Thoracic aorta (tissue), 2 donors: Measurements from ENCODE around the gene TNRC6B. TPM values are rescaled to one million over a fixed set of nuclear protein-coding genes. Genes with fewer than 3 reads are reported as not detected.

Source experiments
- ATAC-seq: fragments of 150-250 bp; one replicate; pipeline ENCODE4 v1.8.0; 2017; ENCODE audit warnings: low read depth; ENCODE audit not compliant: insufficient number of reproducible peaks, low FRiP score
- DNase-seq: peaks from one replicate; pipeline ENCODE4 v3.0.0-alpha.2; 2020; ENCODE audit warnings: low spot score
- H3K27ac ChIP-seq, 2 donors: fragments of 200-600 bp; sonication (generic); 1 replicate in 1 of 2; 2 replicates in 1 of 2; pipeline ENCODE4 v1.5.1; 2016; ENCODE audit warnings: mild to moderate bottlenecking in 2 of 2, moderate library complexity in 2 of 2
- H3K27me3 ChIP-seq: fragments of 200-600 bp; sonication (generic); replicated peaks from 2 replicates; pipeline ENCODE4 v1.6.0; 2016; ENCODE audit warnings: mild to moderate bottlenecking; ENCODE audit not compliant: insufficient read depth
- H3K36me3 ChIP-seq: fragments of 200-600 bp; sonication (generic); one replicate; pipeline ENCODE4 v1.5.1; 2016
- H3K4me1 ChIP-seq, 2 donors: fragments of 200-600 bp; sonication (generic); 1 replicate in 1 of 2; 2 replicates in 1 of 2; pipeline versions ENCODE4 v1.5.1 to v1.6.0; 2016; ENCODE audit warnings: low read depth in 2 of 2, mild to moderate bottlenecking in 1 of 2; ENCODE audit not compliant: control insufficient read depth in 1 of 2
- H3K4me3 ChIP-seq: fragments of 200-600 bp; sonication (generic); 2 replicates; pipeline ENCODE4 v1.5.1; 2016; ENCODE audit warnings: mild to moderate bottlenecking
- H3K9me3 ChIP-seq: fragments of 200-600 bp; sonication (generic); 2 replicates; pipeline ENCODE4 v1.5.1; 2016
- CTCF ChIP-seq: fragments of 200-600 bp; sonication (generic); IDR thresholded peaks from one replicate; pipeline ENCODE4 v1.5.1; 2019; ENCODE audit warnings: antibody characterized with exemption
- total RNA-seq, 2 donors: library from RNA; depleted of rRNA; stranded (reverse); fragments of >200 nt; gene quantifications; one replicate each; pipeline versions ENCODE4 v1.1.0 to v1.2.3, GENCODE V29; 2016

Gene TNRC6B
- total RNA-seq: 10 to 100 TPM; 58.5 to 98.0 TPM

GRCh38 chr22:40177738-40178416 is at the start of gene TNRC6B:
TSS of gene TNRC6B (plus strand) at chr22:40177925. CDS start at chr22:40178136, 211 bp downstream.
- peaks cover 47 to 54% of the 10 kb centered on the region in 2 donors for H3K4me1 ChIP-seq

GRCh38 chr22:40128989-40129388 is 48.7 kb upstream of the TNRC6B start:
- no peaks in the 10 kb centered on the region for H3K9me3 ChIP-seq
- TF ChIP-seq CTCF: no peak
- H3K4me1 ChIP-seq: peaks cover 5 to 11% of the 10 kb centered on the region in 2 donors
- no peaks in the 10 kb centered on the region for H3K27me3 ChIP-seq
- no peak overlapping the region for H3K27ac ChIP-seq
- no peak overlapping the region for H3K4me3 ChIP-seq
- DNase-seq (no peak), ATAC-seq (no peak)
- H3K36me3 ChIP-seq: peaks cover 8% of the 10 kb centered on the region

More at GRCh38 chr22:40177738-40178416, at the start of gene TNRC6B:
- DNase-seq (peak; percentile 67), ATAC-seq (peak; percentile 98)
- H3K36me3 ChIP-seq: no peaks in the 10 kb centered on the region
- no peak for TF ChIP-seq CTCF
- no peaks in the 10 kb centered on the region for H3K9me3 ChIP-seq
- H3K27ac ChIP-seq: peak within 1 kb of the TSS; percentile 63 to 79
- H3K4me3 ChIP-seq: peak within 1 kb of the TSS; percentile 79
- H3K27me3 ChIP-seq: no peaks in the 10 kb centered on the region

- DNase-seq: no peak
- Histone ChIP-seq H3K4me3 (no peak overlapping the region), H3K9me3 (no peaks in the 10 kb centered on the region), H3K27me3 (no peaks in the 10 kb centered on the region), H3K36me3 (no peaks in the 10 kb centered on the region), H3K27ac (no peak overlapping the region), H3K4me1 (no peaks in the 10 kb centered on the region)
- no peak for ATAC-seq
- no peak for TF ChIP-seq CTCF
Observed at GRCh38 chr22:40137132-40137531, 40.6 kb upstream of the TNRC6B start.

- ATAC-seq: no peak
- no peaks in the 10 kb centered on the region for H3K27me3 ChIP-seq
- no peak overlapping the region for H3K4me3 ChIP-seq
- DNase-seq: no peak
- H3K9me3 ChIP-seq: no peaks in the 10 kb centered on the region
- no peak overlapping the region for H3K27ac ChIP-seq
- no peaks in the 10 kb centered on the region for H3K36me3 ChIP-seq
- TF ChIP-seq CTCF: no peak
- no peaks in the 10 kb centered on the region for H3K4me1 ChIP-seq
Observed at GRCh38 chr22:40138866-40139265, 38.9 kb upstream of the TNRC6B start.

- ATAC-seq (no peak), DNase-seq (no peak)
- H3K4me3 ChIP-seq: no peak overlapping the region
Observed at GRCh38 chr22:40147388-40148176, 30.1 kb upstream of the TNRC6B start.

More at GRCh38 chr22:40147388-40148176, 30.1 kb upstream of the TNRC6B start:
- Histone ChIP-seq H3K9me3 (no peaks in the 10 kb centered on the region), H3K27ac (no peak overlapping the region), H3K27me3 (no peaks in the 10 kb centered on the region), H3K36me3 (no peaks in the 10 kb centered on the region), H3K4me1 (no peaks in the 10 kb centered on the region)
- TF ChIP-seq CTCF: no peak
